A549 (cell line): Measurements from ENCODE around the gene CPS1. TPM values are rescaled to one million over a fixed set of nuclear protein-coding genes. Genes with fewer than 3 reads are reported as not detected.
A peak's percentile ranks its signal among the peaks of the same experiment; 100 is the strongest.

Experiments used
- ATAC-seq, 2 experiments: fragments of 200-7000 bp in 1 of 2; fragments of >200 bp in 1 of 2; cut with Nextera tagmentation in 1 of 2; cut with Tn5 transposase in 1 of 2; 3 replicates each; pipeline versions ENCODE4 v1.8.0 to v1.9.1; 2018 to 2020; ENCODE audit warnings: mild to moderate bottlenecking in 1 of 2, moderate library complexity in 1 of 2
- CTCF ChIA-PET: fragments of 300-600 bp; sonication (Branson Sonifier 250); formaldehyde crosslinking; extraction: SDS; loops from one replicate; lab custom pipeline; 2021; ENCODE audit warnings: antibody characterized with exemption, inconsistent platforms; lab: Yijun Ruan, JAX
- POLR2A ChIA-PET: fragments of 350-600 bp; formaldehyde crosslinking; extraction: SDS; loops from one replicate; lab custom pipeline; 2021; ENCODE audit warnings: antibody characterized with exemption, inconsistent platforms; lab: Yijun Ruan, JAX
- DNase-seq, 2 experiments: peaks; one replicate each; pipeline versions ENCODE4 v3.0.0 to v3.0.0-alpha.2; 2011 to 2016; ENCODE audit warnings: low read depth in 1 of 2, low spot score in 1 of 2
- FAIRE-seq: peaks from 2 replicates; lab custom pipeline; 2011; peaks lifted over from hg19 to GRCh38; lab: Jason Lieb, UNC
- H3K27ac ChIP-seq, 2 experiments: fragments of >200 bp; sonication (Bioruptor Twin); formaldehyde crosslinking; 3 replicates each; pipeline ENCODE4 v1.5.1; 2016 to 2017
- H3K4me1 ChIP-seq: fragments of >200 bp; sonication (Bioruptor Twin); formaldehyde crosslinking; 3 replicates; pipeline ENCODE4 v1.6.1; 2016
- H3K4me2 ChIP-seq: fragments of >200 bp; sonication (Bioruptor Twin); formaldehyde crosslinking; 3 replicates; pipeline ENCODE4 v1.6.1; 2016
- H3K4me3 ChIP-seq: fragments of >200 bp; sonication (Bioruptor Twin); formaldehyde crosslinking; 3 replicates; pipeline ENCODE4 v1.5.1; 2016
- H3K9me3 ChIP-seq: fragments of >200 bp; sonication (Bioruptor Twin); formaldehyde crosslinking; 3 replicates; pipeline ENCODE4 v1.6.1; 2016
- BHLHE40 ChIP-seq: IDR thresholded peaks from 2 replicates; pipeline ENCODE4 v1.6.1; 2012; ENCODE audit warnings: low read depth, low read length, inconsistent platforms
- CBX2 ChIP-seq: fragments of 200-600 bp; sonication (generic); IDR thresholded peaks from 2 replicates; pipeline ENCODE4 v1.6.1; 2016; ENCODE audit warnings: low read depth, mild to moderate bottlenecking, borderline replicate concordance
- CBX8 ChIP-seq: fragments of 200-600 bp; sonication (generic); IDR thresholded peaks from 2 replicates; pipeline ENCODE4 v1.6.1; 2016
- CHD2 ChIP-seq: fragments of 150-350 bp; IDR thresholded peaks from 2 replicates; pipeline ENCODE4 v1.6.1; 2014; ENCODE audit warnings: low read length; ENCODE audit not compliant: partially characterized antibody
- CHD4 ChIP-seq: fragments of 200-600 bp; sonication (generic); IDR thresholded peaks from 2 replicates; pipeline ENCODE4 v1.6.1; 2016; ENCODE audit warnings: antibody characterized with exemption, mild to moderate bottlenecking, borderline replicate concordance
- EHF ChIP-seq: fragments of 250-450 bp; sonication (Bioruptor Pico); IDR thresholded peaks from 2 replicates; pipeline ENCODE4 v1.5.0; 2020; ENCODE audit warnings: mild to moderate bottlenecking
- FOSL2 ChIP-seq, 2 experiments: fragments of 450-650 bp in 1 of 2; fragments of >200 bp in 1 of 2; sonication (Bioruptor Twin) in 1 of 2; formaldehyde crosslinking; IDR thresholded peaks; 2 replicates each; pipeline versions ENCODE4 v1.5.0 to v1.6.1; 2016 to 2020; ENCODE audit warnings: mild to moderate bottlenecking in 1 of 2, moderate library complexity in 1 of 2
- HDAC2 ChIP-seq: fragments of 200-600 bp; sonication (generic); IDR thresholded peaks from 2 replicates; pipeline ENCODE4 v1.6.1; 2016
- HEYL ChIP-seq: fragments of 250-450 bp; sonication (Bioruptor Pico); IDR thresholded peaks from 2 replicates; pipeline ENCODE4 v1.8.0; 2021; ENCODE audit warnings: mild to moderate bottlenecking, moderate library complexity
- MAFK ChIP-seq: fragments of 450-650 bp; IDR thresholded peaks from 2 replicates; pipeline ENCODE4 v1.6.1; 2014; ENCODE audit not compliant: partially characterized antibody
- MAZ ChIP-seq: fragments of 150-350 bp; IDR thresholded peaks from 2 replicates; pipeline ENCODE4 v1.6.1; 2014; ENCODE audit warnings: antibody characterized with exemption, low read depth, low read length, borderline replicate concordance
- MYC ChIP-seq: IDR thresholded peaks from 2 replicates; pipeline ENCODE4 v1.6.1; 2012; ENCODE audit warnings: mild to moderate bottlenecking, inconsistent platforms, low read length, improper control_type of control experiment, borderline replicate concordance
- NPAS2 ChIP-seq: fragments of 250-450 bp; sonication (Bioruptor Pico); IDR thresholded peaks from 2 replicates; pipeline ENCODE4 v1.8.0; 2022; ENCODE audit warnings: mild to moderate bottlenecking, moderate library complexity, borderline replicate concordance
- PHF8 ChIP-seq: fragments of 200-600 bp; sonication (generic); IDR thresholded peaks from 2 replicates; pipeline ENCODE4 v1.6.1; 2016; ENCODE audit warnings: low read depth, mild to moderate bottlenecking, antibody characterized with exemption, moderate library complexity, borderline replicate concordance
- POLR2A ChIP-seq: IDR thresholded peaks from 2 replicates; pipeline ENCODE4 v1.6.1; 2012; ENCODE audit warnings: mild to moderate bottlenecking, low read length
- POLR2AphosphoS2 ChIP-seq: conservative IDR thresholded peaks from 2 replicates; pipeline ENCODE4 v1.6.1; 2012; ENCODE audit warnings: low read length, improper control_type of control experiment, inconsistent platforms
- RCOR1 ChIP-seq: fragments of 150-350 bp; IDR thresholded peaks from 2 replicates; pipeline ENCODE4 v1.6.1; 2014; ENCODE audit warnings: antibody characterized with exemption, low read length, low read depth
- RFX5 ChIP-seq: fragments of 450-650 bp; IDR thresholded peaks from 2 replicates; pipeline ENCODE4 v1.7.1; 2014; ENCODE audit warnings: antibody characterized with exemption, mild to moderate bottlenecking, moderate library complexity
- RNF2 ChIP-seq: fragments of 200-600 bp; sonication (generic); IDR thresholded peaks from 2 replicates; pipeline ENCODE4 v1.6.1; 2016; ENCODE audit warnings: low read depth, mild to moderate bottlenecking, antibody characterized with exemption, moderate library complexity, borderline replicate concordance
- SREBF2 ChIP-seq: fragments of 450-650 bp; IDR thresholded peaks from 2 replicates; pipeline ENCODE4 v1.6.1; 2014; ENCODE audit warnings: mild to moderate bottlenecking, moderate library complexity
- TFCP2L1 ChIP-seq: fragments of 250-450 bp; sonication (Bioruptor Pico); IDR thresholded peaks from 2 replicates; pipeline ENCODE4 v1.5.0; 2021; ENCODE audit warnings: mild to moderate bottlenecking
- ZC3H11A ChIP-seq: fragments of 450-650 bp; IDR thresholded peaks from 2 replicates; pipeline ENCODE4 v1.6.1; 2014; ENCODE audit warnings: antibody characterized with exemption, mild to moderate bottlenecking
- ZFP36 ChIP-seq: fragments of 450-650 bp; IDR thresholded peaks from 2 replicates; pipeline ENCODE4 v1.6.1; 2014; ENCODE audit warnings: borderline replicate concordance; ENCODE audit not compliant: partially characterized antibody
- WGBS: methylation state at CpG from one replicate; pipeline ENCODE4 v1.1.6; 2017; ENCODE audit errors: missing lambda C conversion rate; 5-methylcytosine and 5-hydroxymethylcytosine counted together
- polyA plus RNA-seq, 4 experiments: library from polyadenylated mRNA; depleted of rRNA in 3 of 4; stranded (reverse); fragments of >200 nt; fragmentation: RNase III in 1 of 4; extraction: RNeasy Plus Mini Kit Qiagen cat#74134 plus additional on column Dnase treatment in 1 of 4; gene quantifications; 2 replicates in 3 of 4; 3 replicates in 1 of 4; pipeline ENCODE4 v1.2.3, GENCODE V29; 2011 to 2017
- TF ChIP-seq, protein P1 (sequence below): fragments of 250-450 bp; sonication (Bioruptor Pico); IDR thresholded peaks from 2 replicates; pipeline ENCODE4 v1.5.0; 2021; ENCODE audit warnings: mild to moderate bottlenecking, moderate library complexity, borderline replicate concordance
- TF ChIP-seq, protein P2 (sequence below): IDR thresholded peaks from 2 replicates; pipeline ENCODE4 v1.6.1; 2012
- TF ChIP-seq, protein P3 (sequence below): fragments of >200 bp; sonication (Bioruptor Twin); formaldehyde crosslinking; IDR thresholded peaks from 2 replicates; pipeline ENCODE4 v1.6.1; 2016
- TF ChIP-seq, protein P4 (sequence below): fragments of 200-600 bp; sonication (generic); IDR thresholded peaks from 2 replicates; pipeline ENCODE4 v1.6.1; 2016; ENCODE audit warnings: antibody characterized with exemption, mild to moderate bottlenecking, moderate library complexity

The CPS1 gene
- polyA plus RNA-seq, 2 of the 4 experiments (the other 2 are of a cell fraction) = 16.1 to 61.3 TPM

DNA sequence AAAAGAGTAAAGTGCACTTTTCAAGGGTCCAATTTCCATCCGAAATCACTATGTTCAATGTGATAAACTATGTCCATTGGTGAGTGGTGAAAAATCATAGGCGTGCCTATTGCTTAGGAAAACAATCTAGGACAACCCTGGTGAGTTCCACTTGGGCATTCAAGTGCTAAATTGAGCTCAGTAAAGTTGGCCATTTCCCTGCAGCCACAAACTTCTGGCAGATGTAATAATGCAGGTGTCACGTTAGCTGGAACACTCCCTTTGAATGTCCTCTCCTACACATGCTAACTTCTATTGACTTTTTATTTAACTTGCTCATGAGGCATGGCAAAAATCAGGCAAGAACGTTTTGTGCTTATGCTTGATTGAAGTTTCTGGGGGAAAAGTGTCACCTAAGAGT is 67.1 kb downstream of the CPS1 start:
- H3K27ac ChIP-seq = no peak overlapping the region
- H3K4me2 ChIP-seq = no peak overlapping the region
- FAIRE-seq (no peak), ATAC-seq (no peak), DNase-seq (no peak)
- H3K9me3 ChIP-seq = no peaks in the 10 kb centered on the region
- H3K4me1 ChIP-seq = no peaks in the 10 kb centered on the region
- ChIA-PET CTCF (no interaction called here), POLR2A (no interaction called here)
- TF ChIP-seq HDAC2 (no peak), POLR2AphosphoS2 (no peak), HEYL (no peak), EHF (no peak), MAFK (no peak), CHD2 (no peak), SREBF2 (no peak), ZFP36 (no peak), CHD4 (no peak), TFCP2L1 (CRISPR knock-in tag) (no peak), RNF2 (no peak), POLR2A (no peak), ZC3H11A (no peak), RFX5 (no peak), CBX8 (no peak), FOSL2 (IDR thresholded peaks at IDR 0.05) (no peak), FOSL2 (CRISPR knock-in tag; IDR thresholded peaks at IDR 0.05) (no peak), CBX2 (no peak)
- TF ChIP-seq, protein P1, sequence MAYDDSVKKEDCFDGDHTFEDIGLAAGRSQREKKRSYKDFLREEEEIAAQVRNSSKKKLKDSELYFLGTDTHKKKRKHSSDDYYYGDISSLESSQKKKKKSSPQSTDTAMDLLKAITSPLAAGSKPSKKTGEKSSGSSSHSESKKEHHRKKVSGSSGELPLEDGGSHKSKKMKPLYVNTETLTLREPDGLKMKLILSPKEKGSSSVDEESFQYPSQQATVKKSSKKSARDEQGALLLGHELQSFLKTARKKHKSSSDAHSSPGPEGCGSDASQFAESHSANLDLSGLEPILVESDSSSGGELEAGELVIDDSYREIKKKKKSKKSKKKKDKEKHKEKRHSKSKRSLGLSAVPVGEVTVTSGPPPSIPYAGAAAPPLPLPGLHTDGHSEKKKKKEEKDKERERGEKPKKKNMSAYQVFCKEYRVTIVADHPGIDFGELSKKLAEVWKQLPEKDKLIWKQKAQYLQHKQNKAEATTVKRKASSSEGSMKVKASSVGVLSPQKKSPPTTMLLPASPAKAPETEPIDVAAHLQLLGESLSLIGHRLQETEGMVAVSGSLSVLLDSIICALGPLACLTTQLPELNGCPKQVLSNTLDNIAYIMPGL (CRISPR knock-in tag) = no peak
- TF ChIP-seq, protein P2, sequence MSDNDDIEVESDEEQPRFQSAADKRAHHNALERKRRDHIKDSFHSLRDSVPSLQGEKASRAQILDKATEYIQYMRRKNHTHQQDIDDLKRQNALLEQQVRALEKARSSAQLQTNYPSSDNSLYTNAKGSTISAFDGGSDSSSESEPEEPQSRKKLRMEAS = no peak
- no peak overlapping the region for H3K4me3 ChIP-seq
- WGBS = 13% methylated on average over 4 of the region's 4 CpGs

DNA sequence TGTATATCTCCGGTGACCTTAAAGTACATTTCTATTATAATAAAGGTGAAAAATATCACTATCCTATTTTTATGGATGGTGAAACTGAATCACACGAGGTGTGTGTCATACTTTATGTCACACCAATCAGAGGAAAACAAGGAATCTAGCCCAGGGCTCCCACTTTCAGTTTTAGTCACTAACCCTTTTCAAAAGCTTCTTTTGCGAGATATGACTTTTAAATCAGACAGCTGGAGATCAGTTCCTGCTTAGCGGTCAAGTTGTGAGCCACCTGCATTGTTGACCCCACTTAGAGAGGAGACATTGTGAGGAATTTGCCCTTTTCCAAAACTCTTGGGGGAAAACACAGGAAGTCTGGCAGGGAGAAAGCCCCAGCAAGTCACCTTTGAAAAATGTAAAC is 70.5 kb downstream of the CPS1 start:
- Histone ChIP-seq H3K27ac (no peak overlapping the region), H3K4me2 (peak overlapping the region; percentile 20; the same call in 1 of the 3 replicates), H3K4me3 (no peak overlapping the region), H3K4me1 (no peaks in the 10 kb centered on the region), H3K9me3 (no peaks in the 10 kb centered on the region)
- WGBS = 36% methylated on average over 4 of the region's 4 CpGs
- TF ChIP-seq RCOR1 = no peak
- no peak for TF ChIP-seq NPAS2
- TF ChIP-seq MAZ = no peak
- TF ChIP-seq MYC = no peak
- TF ChIP-seq, protein P3, sequence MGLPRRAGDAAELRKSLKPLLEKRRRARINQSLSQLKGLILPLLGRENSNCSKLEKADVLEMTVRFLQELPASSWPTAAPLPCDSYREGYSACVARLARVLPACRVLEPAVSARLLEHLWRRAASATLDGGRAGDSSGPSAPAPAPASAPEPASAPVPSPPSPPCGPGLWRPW = no peak
- TF ChIP-seq BHLHE40 = no peak
- TF ChIP-seq PHF8 = no peak
- TF ChIP-seq, protein P4, sequence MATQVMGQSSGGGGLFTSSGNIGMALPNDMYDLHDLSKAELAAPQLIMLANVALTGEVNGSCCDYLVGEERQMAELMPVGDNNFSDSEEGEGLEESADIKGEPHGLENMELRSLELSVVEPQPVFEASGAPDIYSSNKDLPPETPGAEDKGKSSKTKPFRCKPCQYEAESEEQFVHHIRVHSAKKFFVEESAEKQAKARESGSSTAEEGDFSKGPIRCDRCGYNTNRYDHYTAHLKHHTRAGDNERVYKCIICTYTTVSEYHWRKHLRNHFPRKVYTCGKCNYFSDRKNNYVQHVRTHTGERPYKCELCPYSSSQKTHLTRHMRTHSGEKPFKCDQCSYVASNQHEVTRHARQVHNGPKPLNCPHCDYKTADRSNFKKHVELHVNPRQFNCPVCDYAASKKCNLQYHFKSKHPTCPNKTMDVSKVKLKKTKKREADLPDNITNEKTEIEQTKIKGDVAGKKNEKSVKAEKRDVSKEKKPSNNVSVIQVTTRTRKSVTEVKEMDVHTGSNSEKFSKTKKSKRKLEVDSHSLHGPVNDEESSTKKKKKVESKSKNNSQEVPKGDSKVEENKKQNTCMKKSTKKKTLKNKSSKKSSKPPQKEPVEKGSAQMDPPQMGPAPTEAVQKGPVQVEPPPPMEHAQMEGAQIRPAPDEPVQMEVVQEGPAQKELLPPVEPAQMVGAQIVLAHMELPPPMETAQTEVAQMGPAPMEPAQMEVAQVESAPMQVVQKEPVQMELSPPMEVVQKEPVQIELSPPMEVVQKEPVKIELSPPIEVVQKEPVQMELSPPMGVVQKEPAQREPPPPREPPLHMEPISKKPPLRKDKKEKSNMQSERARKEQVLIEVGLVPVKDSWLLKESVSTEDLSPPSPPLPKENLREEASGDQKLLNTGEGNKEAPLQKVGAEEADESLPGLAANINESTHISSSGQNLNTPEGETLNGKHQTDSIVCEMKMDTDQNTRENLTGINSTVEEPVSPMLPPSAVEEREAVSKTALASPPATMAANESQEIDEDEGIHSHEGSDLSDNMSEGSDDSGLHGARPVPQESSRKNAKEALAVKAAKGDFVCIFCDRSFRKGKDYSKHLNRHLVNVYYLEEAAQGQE = no peak
- no peak for DNase-seq
- FAIRE-seq = no peak
- ATAC-seq = no peak
- POLR2A ChIA-PET = no interaction called here
- CTCF ChIA-PET = no interaction called here
